NCI-H2196 treated with DMSO at 0.1 percent for 48 hours (cell line): ENCODE measurements around the gene WFS1.
A peak's percentile ranks its signal among the peaks of the same experiment; 100 is the strongest.

Experiments
- DNase-seq: peaks from one replicate; lab custom pipeline; 2025; ENCODE audit not compliant: unreplicated experiment; lab: John Stamatoyannopoulos, UW

WFS1 gene

GRCh38 chr4:6269616-6270511 is at the start of gene WFS1:
WFS1 (plus strand) TSS chr4:6269850; CDS start chr4:6277456, 7,606 bp downstream.
- peak; percentile 94 for DNase-seq

GRCh38 chr4:6221301-6221850 is 48.3 kb upstream of the WFS1 start:
- DNase-seq = no peak

DNA sequence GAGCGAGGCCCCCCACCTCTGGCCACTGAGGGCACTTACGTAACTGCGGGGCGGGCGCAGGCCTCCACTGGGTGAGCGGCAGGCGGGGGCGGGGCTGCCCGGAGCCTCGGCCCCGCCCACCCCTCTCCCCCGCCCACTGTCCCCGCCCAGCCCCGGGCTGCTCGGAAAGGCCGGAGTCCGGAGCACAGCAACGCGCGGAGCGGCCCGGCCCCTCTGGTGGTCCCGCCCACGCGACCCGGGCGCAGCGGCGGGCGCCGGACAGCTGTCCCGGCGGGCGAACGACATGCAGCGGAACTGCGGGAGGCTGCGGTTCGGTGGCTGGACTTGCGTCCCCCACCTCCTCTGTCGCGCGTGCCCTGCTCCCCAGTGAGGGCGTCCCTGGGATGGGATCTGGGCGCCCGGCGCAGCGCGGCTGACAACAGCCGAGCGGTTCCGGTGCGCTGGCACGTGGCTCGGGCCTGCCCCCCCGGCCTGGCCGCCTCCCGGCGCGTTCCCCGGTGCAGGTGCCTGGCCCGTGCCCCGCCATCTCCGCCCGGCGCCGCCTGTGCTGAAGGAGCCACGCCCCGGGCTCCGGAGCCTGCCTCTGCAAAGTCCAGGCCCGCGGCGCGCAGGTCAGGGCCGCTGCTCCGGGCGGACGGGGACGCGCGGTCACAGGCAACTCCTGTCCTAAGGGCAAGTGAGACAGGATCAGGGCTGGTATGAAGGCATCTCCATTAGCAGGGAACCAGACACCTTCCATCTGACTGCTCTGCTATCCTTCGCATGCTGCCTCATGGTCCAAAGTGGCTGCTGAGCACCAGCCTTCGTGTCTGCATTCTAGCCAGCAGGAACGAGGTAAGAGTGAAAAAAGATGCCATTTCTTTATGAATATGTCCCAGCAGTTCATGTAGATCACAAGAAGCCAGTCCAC is 47.5 kb upstream of the WFS1 start:
- DNase-seq = no peak

DNA sequence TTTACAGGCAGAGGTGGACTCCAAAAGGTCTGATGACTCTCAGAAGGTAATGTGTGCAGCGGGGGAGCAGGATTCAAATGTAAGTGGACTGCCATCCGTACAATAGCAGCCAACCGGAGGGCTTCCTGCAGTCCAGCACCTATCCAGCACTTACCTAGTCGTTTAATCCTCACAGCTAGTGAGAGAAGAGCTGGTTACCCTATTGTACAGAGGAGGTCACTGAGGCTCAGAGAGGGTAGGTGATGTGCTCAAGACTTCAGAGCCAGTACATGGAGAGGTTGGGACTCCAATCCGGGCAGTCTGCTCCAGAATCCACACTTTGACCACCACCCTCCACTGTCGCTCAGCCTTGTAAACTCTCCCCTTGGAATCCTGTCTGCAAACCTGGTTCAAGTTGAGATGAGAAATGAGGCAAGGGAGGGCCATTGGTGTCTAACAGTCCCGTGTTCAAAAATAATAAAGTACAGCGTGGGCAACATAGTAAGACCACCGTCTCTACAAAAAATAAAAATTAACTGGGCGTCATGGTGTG is 46.8 kb upstream of the WFS1 start:
- DNase-seq = no peak

GRCh38 chr4:6224735-6225134 is 44.9 kb upstream of the WFS1 start:
- DNase-seq = no peak

- DNase-seq = no peak
Measured at GRCh38 chr4:6225469-6225868, 44.2 kb upstream of the WFS1 start.

DNA sequence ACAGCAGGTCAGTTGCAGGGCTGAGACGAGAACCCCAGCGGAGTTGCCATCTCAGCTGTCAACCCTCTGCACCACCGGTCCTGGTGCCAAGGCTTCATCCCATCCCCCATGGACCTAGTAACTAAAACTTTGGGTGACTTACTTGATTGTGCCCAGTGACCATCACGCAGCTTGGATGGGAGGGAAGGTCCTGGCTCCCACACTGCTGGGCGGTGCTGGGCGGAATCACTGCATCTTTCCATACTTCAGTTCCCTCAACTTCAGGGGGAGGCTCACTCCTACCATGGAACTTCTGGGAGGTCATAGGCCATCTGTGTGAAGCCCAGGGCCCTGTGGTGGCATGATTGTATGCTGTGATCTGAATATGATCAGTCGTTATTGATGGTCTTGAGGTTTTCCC is 43.1 kb upstream of the WFS1 start:
- no peak for DNase-seq

- no peak for DNase-seq
Measured at GRCh38 chr4:6227412-6228157, 42.1 kb upstream of the WFS1 start.

DNA sequence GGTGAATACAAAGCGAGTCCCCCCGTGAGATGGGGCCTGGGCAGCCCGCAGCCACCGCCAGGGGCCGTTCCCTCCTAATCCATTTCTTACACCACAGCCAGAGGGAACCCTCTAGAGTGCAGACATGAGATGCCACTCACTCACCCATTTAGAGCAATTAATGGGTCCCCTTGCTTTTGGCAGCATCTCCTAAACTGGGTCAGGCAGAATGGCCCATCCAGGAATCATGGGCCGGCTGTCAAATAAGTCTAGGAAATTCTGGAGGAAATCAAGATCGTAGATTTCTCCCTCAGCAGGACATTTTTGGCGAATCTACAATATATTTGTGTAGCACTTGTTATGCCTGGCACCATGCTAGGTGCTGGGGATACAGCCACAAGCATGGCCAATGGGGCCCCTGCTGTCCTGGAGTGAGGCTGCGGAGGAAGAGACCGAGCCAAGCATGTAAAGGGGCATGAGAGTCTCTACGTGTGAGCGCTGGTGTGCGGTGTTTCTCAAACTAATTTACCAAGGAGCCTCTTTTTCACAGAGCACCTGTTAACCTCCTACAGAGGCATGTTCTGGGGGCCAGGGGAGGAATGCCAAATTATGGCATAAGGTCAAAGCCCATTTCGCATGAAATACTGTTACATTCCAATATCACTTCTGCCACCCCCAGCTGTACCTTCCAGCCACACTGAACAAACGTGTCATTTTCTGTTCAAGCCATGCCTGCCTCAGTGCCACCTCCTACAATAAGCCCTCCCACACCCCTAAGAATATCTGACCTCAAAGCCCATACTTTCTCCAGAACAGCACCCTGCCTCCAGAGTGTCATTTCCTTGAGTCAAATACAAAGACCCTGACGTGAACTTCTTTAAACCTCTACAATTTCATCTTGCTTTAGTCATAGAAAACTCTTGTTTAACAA is 41.2 kb upstream of the WFS1 start:
- no peak for DNase-seq

DNA sequence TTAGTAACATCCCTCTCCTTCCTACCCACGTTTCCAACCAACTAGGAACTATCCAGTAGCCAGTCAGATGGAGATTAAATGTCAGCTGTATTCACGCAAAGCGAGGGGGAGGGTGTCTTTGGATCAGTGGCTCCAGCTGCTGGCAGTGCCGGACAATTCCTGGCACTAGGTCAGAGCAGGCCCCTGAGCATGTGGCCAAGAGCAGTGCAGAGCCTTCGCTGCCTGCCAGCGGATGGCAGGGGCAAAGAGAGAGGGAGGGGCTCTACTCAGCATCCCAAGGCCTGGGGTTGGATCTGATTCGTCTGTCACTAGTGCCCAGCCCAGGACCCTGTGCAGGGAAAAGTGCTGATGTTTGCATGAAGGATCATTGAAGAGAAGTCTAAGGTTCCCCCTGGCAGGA is 40.6 kb upstream of the WFS1 start:
- peak; percentile 80 for DNase-seq

GRCh38 chr4:6229671-6230501 is 39.8 kb upstream of the WFS1 start:
- DNase-seq = no peak

DNA sequence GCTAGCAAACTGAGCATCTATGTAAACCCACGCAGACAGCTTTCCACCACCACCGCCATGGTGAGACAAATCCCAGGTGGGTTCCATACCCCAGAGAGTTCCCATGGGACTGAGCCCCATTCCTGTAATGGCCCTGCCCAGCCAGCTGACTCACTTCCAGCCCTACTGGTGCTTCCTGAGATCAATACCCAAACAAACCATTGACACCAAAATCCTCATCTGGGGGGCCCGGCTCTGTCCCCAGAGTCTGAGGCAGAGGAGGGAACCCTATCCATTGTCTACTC is 39.2 kb upstream of the WFS1 start:
- no peak for DNase-seq

GRCh38 chr4:6230827-6231662 is 38.6 kb upstream of the WFS1 start:
- no peak for DNase-seq

DNA sequence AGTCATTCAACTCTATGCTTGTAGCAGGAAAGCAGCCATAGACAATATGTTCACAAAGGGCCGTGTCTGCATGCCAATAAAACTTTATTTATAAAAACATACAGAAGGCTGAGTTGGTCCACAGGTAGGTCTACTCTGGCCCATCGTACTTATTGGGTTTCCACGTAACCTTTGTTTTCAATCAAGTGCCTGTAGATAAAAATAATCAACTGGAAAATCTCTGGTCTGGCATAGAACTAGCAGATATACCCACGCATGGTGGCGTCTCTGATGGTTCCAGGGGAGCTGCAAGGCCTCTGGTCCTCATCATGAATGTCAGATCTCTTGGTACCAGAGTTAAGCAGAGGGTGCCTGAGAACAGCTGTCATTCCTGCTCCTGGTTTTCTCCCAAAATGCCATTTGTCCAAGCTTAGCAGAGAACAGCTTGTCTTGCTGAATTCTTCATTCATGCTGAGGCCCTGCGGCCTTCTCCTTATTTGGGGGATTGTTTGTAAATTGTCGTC is 37.9 kb upstream of the WFS1 start:
- DNase-seq = no peak

DNA sequence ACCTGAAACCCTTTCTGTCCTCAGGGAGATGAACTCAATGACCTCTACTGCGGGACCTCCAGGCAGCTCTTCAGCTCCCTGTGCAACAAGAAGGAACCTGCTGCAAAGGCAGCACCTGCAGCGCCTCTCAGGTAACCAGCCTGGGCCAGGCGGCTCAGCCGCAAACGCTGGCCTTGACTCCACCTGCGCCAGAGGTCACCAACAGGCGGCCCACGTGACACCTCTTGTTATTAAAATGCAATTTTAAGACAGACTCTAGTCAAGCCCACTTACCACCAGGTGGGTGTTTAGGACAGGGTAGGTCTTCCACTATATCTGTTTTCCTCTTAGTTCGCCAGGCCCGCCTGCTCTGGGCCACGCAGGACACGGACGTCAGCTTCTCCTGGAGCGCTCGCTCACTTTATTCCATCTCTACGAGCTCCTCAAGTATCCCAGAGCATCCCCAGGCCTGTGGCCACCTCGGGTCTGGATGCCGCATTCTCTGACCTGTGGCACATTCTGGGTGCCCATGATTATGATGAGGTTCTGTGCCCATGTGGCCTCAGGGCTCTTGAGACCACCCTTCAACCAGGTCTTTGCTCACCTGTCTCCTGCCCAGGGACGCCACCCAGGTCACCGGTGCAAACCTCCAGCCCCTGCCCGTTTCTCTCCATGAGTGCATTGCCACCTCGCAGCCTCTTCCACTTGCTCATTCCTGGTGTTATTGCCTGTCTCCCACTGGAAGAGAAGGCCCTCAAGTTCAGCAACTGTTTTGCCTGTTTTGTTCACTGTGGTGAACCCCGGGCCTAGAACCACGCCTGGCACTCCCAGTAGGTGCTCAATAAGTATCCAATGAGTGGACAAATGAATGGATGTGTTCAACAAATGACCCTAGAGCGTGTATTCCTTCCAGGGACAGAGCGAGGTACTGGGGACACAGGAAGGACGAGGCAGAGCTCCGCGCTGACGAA is 36.5 kb upstream of the WFS1 start:
- no peak for DNase-seq

GRCh38 chr4:6233929-6234328 is 35.7 kb upstream of the WFS1 start:
- no peak for DNase-seq

GRCh38 chr4:6235012-6235411 is 34.6 kb upstream of the WFS1 start:
- DNase-seq = no peak
